CD4-positive, alpha-beta T cell treated with Interleukin-2 at 100 ng/mL for 4 hours (primary cell): ENCODE data around the gene PXN.
A peak's percentile ranks its signal among the peaks of the same experiment; 100 is the strongest.
"Not testable (repeated sequence)": the region's sequence is repeated elsewhere in the genome, so short reads cannot be mapped to it uniquely, and the experiment has no call there.

ENCODE experiments used
- DNase-seq: peaks from one replicate; pipeline ENCODE4 v3.0.0-alpha.2; 2020; ENCODE audit warnings: low spot score

Gene PXN

GRCh38 chr12:120262852-120263747, 2.4 kb downstream of the PXN start:
- DNase-seq, result no peak

GRCh38 chr12:120261951-120262851, 3.3 kb downstream of the PXN start:
- peak; percentile 50 for DNase-seq

GRCh38 chr12:120260607-120261006, 4.9 kb downstream of the PXN start:
- no peak for DNase-seq

- DNase-seq, result no peak
Observed at GRCh38 chr12:120259418-120260202, 5.9 kb downstream of the PXN start.

GRCh38 chr12:120258323-120258896, 7.1 kb downstream of the PXN start:
- DNase-seq, result no peak

GRCh38 chr12:120257041-120257821, 8.3 kb downstream of the PXN start:
- DNase-seq, result no peak

- DNase-seq, result no peak
Observed at GRCh38 chr12:120254809-120255208, 10.7 kb downstream of the PXN start.

- DNase-seq, result peak; percentile 74
Observed at GRCh38 chr12:120253313-120253712, 12.2 kb downstream of the PXN start.

- peak; percentile 89 for DNase-seq
Observed at GRCh38 chr12:120252071-120252906, 13.2 kb downstream of the PXN start.

- DNase-seq, result not testable (repeated sequence)
Observed at GRCh38 chr12:120251364-120252070, 14.0 kb downstream of the PXN start.

- peak; percentile 64 for DNase-seq
Observed at GRCh38 chr12:120249875-120250795, 15.4 kb downstream of the PXN start.

GRCh38 chr12:120249266-120249874, 16.2 kb downstream of the PXN start:
- no peak for DNase-seq

GRCh38 chr12:120247621-120248030, 17.9 kb downstream of the PXN start:
- no peak for DNase-seq

- no peak for DNase-seq
Observed at GRCh38 chr12:120247183-120247582, 18.3 kb downstream of the PXN start.

GRCh38 chr12:120246705-120247104, 18.8 kb downstream of the PXN start:
- DNase-seq, result not testable (repeated sequence)

- DNase-seq, result no peak
Observed at GRCh38 chr12:120242971-120243699, 22.4 kb downstream of the PXN start.

- no peak for DNase-seq
Observed at GRCh38 chr12:120242275-120242799, 23.2 kb downstream of the PXN start.
